GM18519 (cell line): ENCODE results near the gene TRAF3.

ENCODE experiments used
- ATAC-seq: cut with Tn5 transposase; IDR thresholded peaks from one replicate; pipeline ENCODE4 v1.9.1; 2021; ENCODE audit warnings: mild to moderate bottlenecking, moderate library complexity; ENCODE audit not compliant: unreplicated experiment, low FRiP score

TRAF3 gene

DNA sequence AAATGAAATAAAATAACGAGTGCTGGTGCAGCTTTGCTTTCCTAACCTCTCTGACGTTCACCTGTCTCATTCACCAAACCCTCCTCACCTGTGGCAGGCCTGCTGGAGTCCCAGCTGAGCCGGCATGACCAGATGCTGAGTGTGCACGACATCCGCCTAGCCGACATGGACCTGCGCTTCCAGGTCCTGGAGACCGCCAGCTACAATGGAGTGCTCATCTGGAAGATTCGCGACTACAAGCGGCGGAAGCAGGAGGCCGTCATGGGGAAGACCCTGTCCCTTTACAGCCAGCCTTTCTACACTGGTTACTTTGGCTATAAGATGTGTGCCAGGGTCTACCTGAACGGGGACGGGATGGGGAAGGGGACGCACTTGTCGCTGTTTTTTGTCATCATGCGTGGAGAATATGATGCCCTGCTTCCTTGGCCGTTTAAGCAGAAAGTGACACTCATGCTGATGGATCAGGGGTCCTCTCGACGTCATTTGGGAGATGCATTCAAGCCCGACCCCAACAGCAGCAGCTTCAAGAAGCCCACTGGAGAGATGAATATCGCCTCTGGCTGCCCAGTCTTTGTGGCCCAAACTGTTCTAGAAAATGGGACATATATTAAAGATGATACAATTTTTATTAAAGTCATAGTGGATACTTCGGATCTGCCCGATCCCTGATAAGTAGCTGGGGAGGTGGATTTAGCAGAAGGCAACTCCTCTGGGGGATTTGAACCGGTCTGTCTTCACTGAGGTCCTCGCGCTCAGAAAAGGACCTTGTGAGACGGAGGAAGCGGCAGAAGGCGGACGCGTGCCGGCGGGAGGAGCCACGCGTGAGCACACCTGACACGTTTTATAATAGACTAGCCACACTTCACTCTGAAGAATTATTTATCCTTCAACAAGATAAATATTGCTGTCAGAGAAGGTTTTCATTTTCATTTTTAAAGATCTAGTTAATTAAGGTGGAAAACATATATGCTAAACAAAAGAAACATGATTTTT, 128.2 kb downstream of the TRAF3 start:
- ATAC-seq, result no peak

DNA sequence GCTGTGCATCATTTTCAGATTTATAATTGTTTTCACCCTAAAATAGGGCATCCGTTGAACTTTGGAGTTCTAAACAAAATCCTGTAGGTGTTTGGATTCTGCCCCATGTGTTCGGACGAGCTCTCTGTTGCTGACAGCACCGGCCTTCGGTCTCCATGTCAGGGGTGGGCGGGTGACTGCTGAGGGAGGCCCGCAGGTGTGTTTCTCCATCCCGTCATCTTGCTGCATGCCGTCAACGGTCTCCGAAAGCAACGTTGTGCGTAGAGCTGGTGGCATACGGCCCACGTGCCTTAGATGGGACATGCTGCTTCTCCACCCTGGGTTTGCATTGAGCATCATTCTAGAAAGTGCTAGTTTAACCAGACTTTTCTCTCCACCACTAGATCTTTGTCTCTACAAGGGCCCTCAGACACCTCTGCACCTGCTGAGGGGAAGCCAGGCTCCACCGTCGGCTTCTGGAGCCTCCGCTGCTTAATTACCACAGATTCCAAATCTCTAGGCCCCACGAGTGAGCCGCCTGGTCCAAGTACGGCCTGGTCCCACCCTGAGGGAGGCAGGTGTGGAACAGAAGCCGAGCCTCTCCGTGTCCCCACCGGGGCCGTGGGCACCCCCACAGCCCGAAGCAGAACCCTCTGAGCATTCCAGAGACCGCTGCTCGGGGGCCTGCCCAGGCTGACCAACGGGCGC, 129.5 kb downstream of the TRAF3 start:
- ATAC-seq, result no peak

GRCh38 chr14:102907303-102907844, 130.1 kb downstream of the TRAF3 start:
- ATAC-seq, result no peak

GRCh38 chr14:102907980-102908730, 130.9 kb downstream of the TRAF3 start:
- no peak for ATAC-seq

- ATAC-seq, result no peak
Measured at GRCh38 chr14:102908766-102909455, 131.7 kb downstream of the TRAF3 start.

GRCh38 chr14:102909462-102909861, 132.2 kb downstream of the TRAF3 start:
- ATAC-seq, result no peak

DNA sequence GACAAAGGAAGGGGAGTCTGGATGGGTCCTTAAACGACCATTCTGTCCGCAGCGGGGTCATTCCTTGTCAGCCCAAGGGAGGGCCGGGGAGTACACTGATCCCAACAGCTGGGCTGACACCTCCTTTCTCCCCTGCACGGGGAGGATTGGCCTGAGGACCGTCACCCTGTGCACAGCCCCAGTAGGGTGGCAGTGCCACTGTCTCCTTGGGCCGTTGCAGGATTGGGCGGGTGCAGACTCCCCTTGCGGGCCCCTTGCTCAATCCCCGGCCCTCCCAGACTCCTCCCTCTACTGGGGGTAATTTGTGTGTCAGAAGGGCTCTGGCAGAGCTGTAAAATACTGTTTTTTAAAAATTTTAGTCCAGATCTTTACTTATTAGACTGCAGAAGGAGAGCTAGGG, 132.7 kb downstream of the TRAF3 start:
- no peak for ATAC-seq

- ATAC-seq, result no peak
Measured at GRCh38 chr14:102910442-102910841, 133.2 kb downstream of the TRAF3 start.

GRCh38 chr14:102911541-102911951, 134.3 kb downstream of the TRAF3 start:
- no peak for ATAC-seq

- ATAC-seq, result no peak
Measured at GRCh38 chr14:102911991-102912761, 134.9 kb downstream of the TRAF3 start.

DNA sequence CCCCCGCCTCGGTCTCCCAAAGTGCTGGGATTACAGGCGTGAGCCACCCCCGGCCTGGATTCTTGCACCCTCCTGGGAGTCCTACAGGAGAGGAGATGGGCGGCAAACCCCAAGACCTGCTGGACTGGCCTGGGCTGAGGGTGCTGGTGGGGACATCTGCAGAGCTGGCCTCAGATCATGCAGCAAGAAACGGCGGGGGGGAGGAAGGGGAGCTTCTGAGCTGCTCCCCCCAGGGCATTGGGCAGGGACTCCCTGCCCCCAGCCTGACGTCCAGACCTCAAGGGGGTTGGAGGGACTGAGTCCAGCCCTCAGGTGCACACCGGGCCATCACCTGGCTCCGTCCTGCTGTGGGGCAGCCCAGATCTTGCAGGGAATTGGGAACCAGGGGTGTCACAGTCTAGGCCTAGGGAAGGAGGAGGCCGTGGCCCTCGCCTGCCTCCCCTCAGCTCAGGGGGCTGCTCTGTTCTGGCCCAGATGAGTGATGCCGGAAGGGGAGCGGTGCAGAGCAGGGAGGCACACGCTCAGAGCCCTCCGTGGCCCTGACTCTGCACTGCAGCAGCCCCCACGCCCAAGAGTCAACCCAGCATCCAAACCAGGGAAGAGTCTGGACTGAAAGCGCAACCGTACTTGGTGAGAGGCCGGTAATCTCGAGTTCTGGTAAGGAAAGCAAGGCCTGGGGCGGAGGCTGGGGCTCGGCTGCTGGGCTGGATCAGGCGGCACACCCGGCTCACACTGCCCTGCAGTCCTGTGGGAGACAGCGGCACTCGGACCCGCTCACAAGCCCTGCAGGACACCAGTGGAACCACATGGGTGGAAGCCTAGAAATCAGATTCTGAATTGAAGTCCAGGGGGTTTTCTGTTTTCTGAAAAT, 136.3 kb downstream of the TRAF3 start:
- ATAC-seq, result no peak

DNA sequence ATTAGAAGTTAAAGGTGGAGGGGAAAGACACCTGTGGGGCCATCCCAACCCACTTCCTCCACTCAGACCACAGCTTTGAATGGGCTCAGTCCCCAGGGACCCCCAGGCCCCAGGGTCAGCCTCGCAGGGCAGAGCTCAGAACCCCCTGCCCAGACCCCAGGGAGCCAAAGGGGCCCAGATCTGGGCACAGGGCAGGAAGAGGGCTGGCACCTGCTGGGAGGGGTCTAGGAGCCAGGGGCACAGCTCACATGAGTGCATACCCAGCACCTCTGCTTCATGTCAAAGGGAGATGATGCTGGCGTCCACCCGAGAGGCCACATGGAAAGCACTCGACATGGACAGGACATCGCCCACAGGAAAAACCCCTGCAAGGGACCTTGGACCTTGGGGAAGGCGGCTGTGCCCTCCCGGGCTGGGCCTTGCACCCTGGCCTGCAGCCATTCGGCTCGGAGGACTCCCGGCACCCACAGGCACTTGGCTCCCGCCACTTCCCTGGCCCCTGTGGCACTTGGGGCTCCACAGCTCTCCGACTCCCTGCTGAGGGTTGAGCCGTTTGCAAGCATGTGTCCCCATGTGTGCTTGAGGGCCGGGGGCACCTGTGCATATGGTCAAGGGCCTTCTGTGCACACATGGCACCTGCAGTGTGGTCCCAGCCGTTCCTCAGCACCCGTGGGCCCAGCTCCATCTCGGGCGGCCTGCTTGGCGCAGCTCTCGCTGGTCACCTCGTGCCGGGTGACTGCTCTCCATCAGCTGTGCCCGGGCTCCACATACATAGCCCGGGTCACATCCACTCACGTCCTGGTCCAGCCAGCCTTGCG, 137.4 kb downstream of the TRAF3 start:
- no peak for ATAC-seq

GRCh38 chr14:102915292-102916110, 138.3 kb downstream of the TRAF3 start:
- no peak for ATAC-seq

- ATAC-seq, result no peak
Measured at GRCh38 chr14:102916347-102917055, 139.3 kb downstream of the TRAF3 start.

GRCh38 chr14:102917056-102917385, 139.8 kb downstream of the TRAF3 start:
- no peak for ATAC-seq
